HG03175 (cell line): Measurements from ENCODE around the gene RFX4.
"Not testable (repeated sequence)": the region's sequence is repeated elsewhere in the genome, so short reads cannot be mapped to it uniquely, and the experiment has no call there.

Experiments used
- ATAC-seq: cut with Tn5 transposase; IDR thresholded peaks from one replicate; pipeline ENCODE4 v1.9.1; 2021; ENCODE audit warnings: mild to moderate bottlenecking, moderate library complexity; ENCODE audit not compliant: unreplicated experiment

Gene RFX4

DNA sequence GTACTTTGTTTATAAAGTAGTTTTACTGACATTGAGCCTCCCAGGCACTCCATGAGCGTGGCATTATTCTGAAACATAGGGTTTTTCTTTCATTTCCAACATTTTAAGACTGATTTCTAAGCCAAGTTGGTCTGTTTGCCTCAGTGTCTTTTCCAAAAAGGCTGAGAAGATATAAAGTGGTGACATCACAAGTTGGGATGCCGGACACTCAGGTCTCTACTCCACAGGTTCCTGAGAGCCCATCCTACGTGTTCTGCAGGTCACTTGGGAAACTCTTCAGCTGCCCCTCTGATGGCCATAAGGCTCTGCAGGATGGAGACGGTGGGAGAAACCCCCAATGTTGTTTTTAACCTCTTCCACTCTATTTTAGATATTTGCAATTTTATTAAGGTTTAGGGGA is 6.0 kb downstream of the RFX4 start:
- no peak for ATAC-seq

- no peak for ATAC-seq
Observed at GRCh38 chr12:106590601-106591000, 7.8 kb downstream of the RFX4 start.

- no peak for ATAC-seq
Observed at GRCh38 chr12:106594447-106594846, 11.6 kb downstream of the RFX4 start.

- no peak for ATAC-seq
Observed at GRCh38 chr12:106595268-106595667, 12.5 kb downstream of the RFX4 start.

GRCh38 chr12:106598003-106598402 is 15.2 kb downstream of the RFX4 start:
- ATAC-seq = no peak

GRCh38 chr12:106599302-106599701 is 16.5 kb downstream of the RFX4 start:
- ATAC-seq = no peak

DNA sequence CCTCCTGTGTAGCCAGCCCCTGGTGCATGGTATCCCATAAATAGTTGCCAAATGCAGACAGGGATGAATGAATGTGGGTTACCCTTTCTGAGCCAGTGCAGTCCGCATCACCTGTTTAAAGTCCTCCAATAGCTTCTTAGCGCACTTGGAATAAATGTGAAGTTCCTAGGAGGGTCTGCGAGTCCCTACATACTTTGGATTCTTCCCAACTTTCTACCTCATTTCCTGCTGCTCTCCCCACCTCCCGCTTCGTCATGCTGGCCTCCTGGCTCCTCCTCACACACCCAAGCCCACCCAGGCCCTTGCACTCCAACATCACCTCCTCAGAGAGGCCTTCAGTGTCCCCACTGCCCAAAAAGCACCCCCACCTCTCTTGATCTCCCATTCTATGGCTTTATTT is 17.7 kb downstream of the RFX4 start:
- no peak for ATAC-seq

DNA sequence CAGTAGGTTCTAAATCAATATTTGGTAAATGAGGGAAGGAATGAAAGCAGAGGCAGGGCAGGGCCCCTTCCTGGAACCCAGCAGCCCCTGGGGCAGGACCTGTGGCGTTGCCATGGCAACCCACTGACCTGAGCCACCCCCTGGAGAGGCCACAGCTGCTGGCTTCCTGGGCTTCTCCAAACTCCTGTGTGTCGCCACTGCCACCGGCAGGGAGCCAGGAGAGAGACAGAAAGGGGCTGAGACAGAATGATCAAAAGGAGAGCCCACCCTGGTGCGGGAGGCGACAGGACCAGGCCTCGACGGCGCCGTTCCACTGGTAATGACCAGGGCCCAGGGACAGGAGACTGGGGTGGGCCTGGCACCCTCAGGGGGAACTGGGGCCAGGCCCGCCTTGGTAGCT is 18.2 kb downstream of the RFX4 start:
- ATAC-seq = no peak

DNA sequence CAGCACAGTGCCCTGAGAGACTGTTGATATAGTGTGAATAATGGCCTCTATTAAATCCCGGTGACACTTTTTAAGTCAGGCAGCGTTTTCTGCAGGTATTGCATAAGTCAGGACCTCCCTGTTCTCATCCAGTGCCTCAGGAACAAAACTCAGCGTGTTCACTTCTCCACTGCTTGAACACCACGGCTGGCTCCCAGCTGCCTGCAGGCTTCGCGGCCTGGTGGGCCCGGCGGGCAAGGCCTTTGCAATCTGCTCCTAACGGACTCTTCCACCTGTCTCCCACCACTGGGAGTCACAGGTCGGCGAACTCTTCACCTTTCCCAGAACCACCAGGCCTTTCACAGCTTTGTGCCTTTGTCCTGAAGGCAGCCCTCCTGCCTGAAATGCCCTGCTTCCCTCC is 18.7 kb downstream of the RFX4 start:
- no peak for ATAC-seq

DNA sequence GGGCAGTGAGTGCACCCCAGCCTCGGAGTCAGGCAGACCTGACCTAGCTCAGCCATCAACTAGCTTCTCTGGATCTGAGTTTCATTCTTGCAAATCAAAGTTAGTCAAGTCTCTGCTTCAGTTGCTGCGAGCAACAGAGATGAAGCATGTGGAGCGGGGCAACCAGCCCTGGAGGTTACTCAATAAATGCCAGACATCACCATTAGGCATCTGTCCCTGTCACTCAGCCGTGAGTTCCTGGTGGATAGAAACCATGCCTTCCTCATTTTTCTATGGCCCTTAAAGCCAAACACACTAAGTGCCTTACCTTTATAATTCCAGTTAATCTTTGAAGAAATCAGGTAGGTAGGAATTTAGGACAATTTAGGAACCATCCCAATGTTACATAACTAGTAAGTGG is 19.3 kb downstream of the RFX4 start:
- ATAC-seq = no peak

DNA sequence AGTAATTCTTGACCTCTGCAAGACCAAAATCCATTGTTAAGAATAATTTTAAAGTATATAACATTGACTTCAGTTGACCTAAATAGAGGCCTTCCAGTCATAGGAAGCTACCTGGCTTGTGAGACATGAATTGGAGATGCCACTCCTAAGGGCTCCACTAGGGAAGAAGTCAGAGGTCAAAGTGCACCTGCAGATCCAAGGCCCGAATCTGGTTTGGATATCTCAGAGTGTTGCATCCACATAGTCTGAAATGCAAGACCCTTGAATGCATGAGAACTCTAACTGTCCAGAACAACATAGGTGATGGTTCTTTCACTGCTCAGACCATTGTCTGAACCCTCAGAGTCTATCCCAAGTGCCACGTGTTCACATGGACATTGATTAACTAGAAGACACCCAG is 22.4 kb downstream of the RFX4 start:
- ATAC-seq = no peak

GRCh38 chr12:106620588-106620987 is 37.8 kb downstream of the RFX4 start:
- ATAC-seq = not testable (repeated sequence)

DNA sequence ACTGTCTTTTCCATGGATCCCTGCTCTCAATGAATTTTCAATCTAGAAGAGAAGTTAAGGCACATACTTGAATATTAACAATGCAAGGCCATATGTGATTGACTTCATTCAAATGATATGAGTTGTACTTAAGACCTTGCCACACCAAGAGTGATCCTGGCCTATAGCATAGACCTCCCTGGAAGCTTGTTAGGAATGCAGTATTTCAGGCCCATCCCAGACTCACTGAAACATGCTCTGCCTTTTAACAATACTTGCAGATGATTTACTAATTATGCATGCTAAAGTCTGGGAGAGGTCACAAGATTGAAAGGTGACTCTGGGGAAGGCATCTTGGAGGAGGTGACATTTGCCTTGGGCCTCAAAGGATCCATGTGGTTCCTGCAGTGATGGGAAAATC is 43.2 kb downstream of the RFX4 start:
- ATAC-seq = no peak

- ATAC-seq = no peak
Observed at GRCh38 chr12:106629797-106630659, 47.2 kb downstream of the RFX4 start.

- ATAC-seq = no peak
Observed at GRCh38 chr12:106631150-106631549, 48.3 kb downstream of the RFX4 start.

DNA sequence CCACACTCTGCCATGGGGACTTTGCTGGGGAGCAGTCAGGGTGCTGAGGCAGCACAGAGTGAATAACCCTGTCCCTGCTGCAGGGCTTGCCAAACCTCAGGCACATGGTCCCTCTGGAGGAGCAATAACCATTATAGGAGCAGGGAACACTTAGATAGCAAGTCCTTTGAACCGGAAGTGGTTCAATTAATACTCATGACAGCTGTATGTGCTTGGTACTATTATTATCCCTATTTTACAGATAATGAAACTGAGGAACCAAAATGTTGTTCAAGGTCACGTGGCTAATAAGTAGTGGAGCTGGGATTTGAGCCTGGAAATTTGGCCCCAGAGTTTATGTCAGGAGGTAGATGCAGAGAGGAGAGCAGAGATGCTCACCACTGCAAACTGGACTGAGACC is 49.0 kb downstream of the RFX4 start:
- no peak for ATAC-seq

- ATAC-seq = no peak
Observed at GRCh38 chr12:106632797-106633450, 50.1 kb downstream of the RFX4 start.

- no peak for ATAC-seq
Observed at GRCh38 chr12:106633451-106633823, 50.6 kb downstream of the RFX4 start.

DNA sequence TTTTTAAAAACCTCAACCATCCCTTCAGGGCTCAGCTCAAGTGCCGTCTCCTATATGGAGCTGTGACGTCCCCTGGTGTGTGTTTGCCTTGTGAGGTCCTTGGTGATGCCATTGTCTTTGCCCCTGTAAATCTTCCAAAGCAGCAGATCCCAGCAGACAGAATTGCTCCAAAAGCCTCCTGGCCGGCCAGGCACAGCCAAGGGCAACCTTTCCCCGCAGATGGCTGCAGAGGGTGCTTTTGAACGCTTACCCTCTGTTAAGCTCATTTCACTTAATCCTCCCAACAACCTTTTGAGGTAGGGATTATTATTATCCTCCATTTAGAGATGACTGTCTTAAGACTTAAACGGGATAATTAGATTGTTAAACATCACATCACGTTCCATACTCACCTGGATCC is 51.4 kb downstream of the RFX4 start:
- ATAC-seq = no peak

DNA sequence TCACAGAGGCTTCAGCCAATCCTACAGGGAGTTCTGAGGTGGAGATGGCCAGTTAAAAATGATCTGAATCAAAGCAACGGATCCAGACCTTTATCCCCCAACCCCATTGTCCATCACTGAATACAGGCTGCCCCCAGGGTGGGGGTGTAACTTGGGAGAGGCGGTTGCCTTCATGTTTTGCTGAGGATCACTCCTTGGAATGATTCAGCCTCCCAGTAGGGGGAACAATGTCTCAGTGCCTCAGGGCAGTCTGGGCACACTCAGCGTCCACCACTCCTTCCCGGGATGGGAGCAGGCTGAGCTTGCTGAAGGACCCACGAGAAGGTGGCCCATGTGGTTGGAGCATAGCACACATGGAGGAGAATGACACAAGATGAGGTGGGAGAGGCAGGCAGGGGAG is 60.2 kb downstream of the RFX4 start:
- no peak for ATAC-seq

DNA sequence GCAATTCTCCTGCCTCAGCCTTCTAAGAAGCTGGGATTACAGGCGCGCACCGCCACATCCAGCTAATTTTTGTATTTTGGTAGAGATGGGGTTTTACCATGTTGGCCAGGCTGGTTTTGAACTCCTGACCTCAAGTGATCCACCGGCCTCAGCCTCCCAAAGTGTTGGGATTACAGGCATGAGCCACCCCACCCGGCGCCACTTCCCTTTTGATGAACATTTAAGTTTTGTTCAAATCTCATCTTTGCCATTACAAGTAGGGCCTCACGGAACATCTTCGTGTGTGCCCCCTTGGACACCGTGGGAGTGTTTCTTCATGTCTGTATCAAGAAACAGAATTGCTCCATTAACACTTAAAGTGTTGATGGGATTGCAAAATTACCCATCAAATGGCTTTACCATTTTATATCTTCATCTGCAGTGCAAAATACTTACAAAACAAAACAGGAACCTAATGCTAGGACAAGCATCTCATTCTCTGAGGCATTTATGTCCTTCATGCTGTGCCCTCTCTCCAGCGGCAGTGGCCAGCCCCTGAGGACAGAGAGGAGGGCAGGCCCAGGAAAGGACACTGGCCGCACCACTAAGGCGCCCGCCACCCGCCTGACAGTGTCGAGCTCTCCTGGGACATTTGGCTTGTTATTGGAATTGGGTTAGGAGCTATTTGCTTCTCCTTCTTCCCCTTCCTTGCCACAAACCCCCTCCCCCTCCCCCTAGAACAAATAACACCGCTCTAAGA is 61.7 kb downstream of the RFX4 start:
- ATAC-seq = no peak

- ATAC-seq = no peak
Observed at GRCh38 chr12:106645074-106645421, 62.2 kb downstream of the RFX4 start.
